ENCODE data around the gene CEACAM5.
A peak's percentile ranks its signal among the peaks of the same experiment; 100 is the strongest.
"Not testable (repeated sequence)": the region's sequence is repeated elsewhere in the genome, so short reads cannot be mapped to it uniquely, and the experiment has no call there.

Gene CEACAM5

GRCh38 chr19:41701401-41702075 is 6.9 kb upstream of the CEACAM5 start:
- DNase-seq: no peak

- DNase-seq: no peak
Measured at GRCh38 chr19:41702171-41702651, 6.2 kb upstream of the CEACAM5 start.

- no peak for DNase-seq
Measured at GRCh38 chr19:41703602-41704293, 4.7 kb upstream of the CEACAM5 start.

GRCh38 chr19:41705393-41706174 is 2.8 kb upstream of the CEACAM5 start:
- no peak for DNase-seq

- peak; percentile 85 for DNase-seq
Measured at GRCh38 chr19:41706741-41707501, 1.5 kb upstream of the CEACAM5 start.

- DNase-seq: peak; percentile 31
Measured at GRCh38 chr19:41707502-41707812, 969 bp upstream of the CEACAM5 start.

GRCh38 chr19:41707871-41708371 is 505 bp upstream of the CEACAM5 start:
- DNase-seq: no peak

- DNase-seq: not testable (repeated sequence)
Measured at GRCh38 chr19:41709516-41709915, 1.1 kb downstream of the CEACAM5 start.

GRCh38 chr19:41709951-41710645 is 1.7 kb downstream of the CEACAM5 start:
- DNase-seq: no peak

- peak; percentile 42 for DNase-seq
Measured at GRCh38 chr19:41711376-41712261, 3.2 kb downstream of the CEACAM5 start.

- no peak for DNase-seq
Measured at GRCh38 chr19:41714598-41714997, 6.2 kb downstream of the CEACAM5 start.

- no peak for DNase-seq
Measured at GRCh38 chr19:41718761-41719160, 10.3 kb downstream of the CEACAM5 start.

GRCh38 chr19:41720103-41720502 is 11.7 kb downstream of the CEACAM5 start:
- no peak for DNase-seq

- no peak for DNase-seq
Measured at GRCh38 chr19:41726493-41726892, 18.1 kb downstream of the CEACAM5 start.

- no peak for DNase-seq
Measured at GRCh38 chr19:41734156-41734555, 25.7 kb downstream of the CEACAM5 start.

- peak; percentile 97 for DNase-seq
Measured at GRCh38 chr19:41734585-41734984, 26.2 kb downstream of the CEACAM5 start.

GRCh38 chr19:41735071-41735600 is 26.7 kb downstream of the CEACAM5 start:
- no peak for DNase-seq

- no peak for DNase-seq
Measured at GRCh38 chr19:41739361-41739760, 30.9 kb downstream of the CEACAM5 start.

- peak; percentile 25 for DNase-seq
Measured at GRCh38 chr19:41740415-41741243, 32.2 kb downstream of the CEACAM5 start.

GRCh38 chr19:41741244-41741554 is 32.8 kb downstream of the CEACAM5 start:
- no peak for DNase-seq

All from NCI-H2029 (cell line).